Nasal cavity respiratory epithelium epithelial cell of viscerocranial mucosa (primary cell): Measurements from ENCODE around the gene PSEN1. TPM values are rescaled to one million over a fixed set of nuclear protein-coding genes. Genes with fewer than 3 reads are reported as not detected.

Experiments
- total RNA-seq: library from RNA; depleted of rRNA; stranded (reverse); fragments of >200 nt; gene quantifications from 2 replicates; pipeline ENCODE4 v1.2.3, GENCODE V29; 2014

The PSEN1 gene
- 81.3 and 104 TPM in 2 replicates for total RNA-seq

GRCh38 chr14:73136387-73137225 lies at the start of gene PSEN1:
TSS of gene PSEN1 (plus strand) at chr14:73136507. CDS start at chr14:73148020, 11,513 bp downstream.

GRCh38 chr14:73237219-73237785 lies 101.0 kb downstream of the PSEN1 start, which contains the start of gene PAPLN:
TSS of gene PAPLN (plus strand) at chr14:73237506. CDS start at chr14:73239779, 2,273 bp downstream.

Other genes with a start within 250 kb of the PSEN1 start
- gene DPF3, start 242.4 kb upstream of the PSEN1 start, total RNA-seq = 0.07 and 1.0 TPM in 2 replicates
- gene DCAF4, start 210.0 kb upstream of the PSEN1 start, total RNA-seq = 8.2 and 19.2 TPM in 2 replicates
- gene ZFYVE1, start 109.4 kb upstream of the PSEN1 start, total RNA-seq = 11.3 and 19.3 TPM in 2 replicates
- gene RBM25, start 78.0 kb upstream of the PSEN1 start, total RNA-seq = 18.1 and 40.3 TPM in 2 replicates
- gene PAPLN, start 101.0 kb downstream of the PSEN1 start, total RNA-seq = 3.1 and 28.8 TPM in 2 replicates